ENCODE measurements around the gene TRAF7.

- no peak for TF ChIP-seq CTCF (conservative IDR thresholded peaks at IDR 0.05; ENCODE audit: low read length)
- no peak for TF ChIP-seq EZH2phosphoT487 (IDR thresholded peaks at IDR 0.05; ENCODE audit: borderline replicate concordance, low read depth, low read length)
Measured at GRCh38 chr16:2121853-2122252, 33.7 kb upstream of the TRAF7 start.
